Peyer's patch (tissue), 4 donors: ENCODE measurements around the gene ARHGEF7.

Experiments
- CTCF ChIP-seq, 6 experiments: fragments of 450-650 bp in 4 of 6; fragments of 200-600 bp in 2 of 6; sonication (generic) in 1 of 6; IDR thresholded peaks; one replicate each; pipeline ENCODE4 v1.5.1; 2017 to 2019; ENCODE audit warnings: antibody characterized with exemption in 6 of 6, mild to moderate bottlenecking in 3 of 6, moderate library complexity in 1 of 6
- POLR2A ChIP-seq, 2 donors: fragments of 450-650 bp; IDR thresholded peaks; one replicate each; pipeline ENCODE4 v1.5.1; 2017; ENCODE audit warnings: antibody characterized with exemption in 2 of 2, mild to moderate bottlenecking in 2 of 2, moderate library complexity in 2 of 2

DNA sequence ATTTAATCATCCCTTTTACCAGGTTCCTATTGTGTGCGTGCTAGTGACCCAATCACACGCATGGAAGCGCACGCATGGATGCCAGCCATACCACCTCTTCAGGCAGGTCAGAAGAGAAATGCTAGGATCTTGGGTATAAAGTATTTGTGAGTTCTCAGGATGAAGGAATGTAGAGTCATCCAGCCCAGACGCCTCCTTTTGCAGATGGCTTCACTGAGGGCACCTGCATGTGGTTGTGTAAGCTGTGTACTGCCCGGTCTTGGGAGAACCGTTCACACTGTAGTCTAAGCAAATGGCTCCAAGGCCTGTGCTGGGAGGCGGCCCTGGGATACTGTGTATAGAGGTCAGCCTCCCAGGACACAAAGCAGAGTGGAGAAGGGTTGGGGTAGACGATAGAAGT, 7.5 kb downstream of the ARHGEF7 start:
- TF ChIP-seq CTCF (IDR thresholded peaks at IDR 0.05): no peak
- TF ChIP-seq POLR2A (IDR thresholded peaks at IDR 0.05): no peak
